ENCODE data around the gene ADCY4.

Gene ADCY4

GRCh38 chr14:24338843-24339242 lies 4.0 kb upstream of the ADCY4 start:
- no peak for DNase-seq

GRCh38 chr14:24337824-24338175 lies 2.9 kb upstream of the ADCY4 start:
- no peak for DNase-seq

DNA sequence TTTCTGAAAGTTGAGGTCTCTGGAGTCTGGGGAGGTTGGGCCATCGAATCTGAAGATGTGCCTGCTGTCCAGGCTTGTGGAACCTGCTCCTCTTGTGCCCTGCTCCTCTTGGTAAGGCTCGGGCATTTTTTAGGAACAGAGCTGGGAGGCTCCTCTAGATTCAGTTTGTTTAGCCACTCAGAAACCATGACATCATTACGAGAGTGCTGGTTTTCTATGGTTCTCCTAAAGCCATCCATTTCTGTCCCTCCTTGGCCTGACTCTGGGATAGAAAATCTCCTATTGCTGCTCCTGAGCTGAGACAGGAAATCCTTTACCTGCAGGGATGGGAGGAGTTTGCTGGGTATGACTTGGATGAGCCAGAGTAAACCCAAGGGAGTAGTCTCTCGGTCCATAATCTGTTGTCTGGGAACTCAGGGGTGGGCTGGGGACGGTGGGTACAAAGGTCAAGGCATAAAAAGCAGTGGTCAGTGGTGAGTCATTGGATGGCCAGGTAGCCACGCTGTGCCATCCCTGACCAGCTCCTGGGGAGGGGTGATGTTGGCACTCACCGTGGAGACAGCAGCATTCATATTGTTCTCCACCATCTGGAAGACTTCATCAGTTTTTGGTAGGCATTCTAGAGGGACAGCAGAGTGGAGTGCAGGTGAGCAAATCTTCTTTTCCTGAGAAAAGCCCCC lies 2.4 kb upstream of the ADCY4 start:
- DNase-seq: no peak

- no peak for DNase-seq
Observed at GRCh38 chr14:24335461-24336171, 745 bp upstream of the ADCY4 start.

- peak; percentile 74 to 80 (median 77) for DNase-seq
Observed at GRCh38 chr14:24332268-24332993, 2.4 kb downstream of the ADCY4 start.

GRCh38 chr14:24331731-24332267 lies 3.1 kb downstream of the ADCY4 start:
- DNase-seq: no peak

- DNase-seq: no peak
Observed at GRCh38 chr14:24330973-24331674, 3.7 kb downstream of the ADCY4 start.

DNA sequence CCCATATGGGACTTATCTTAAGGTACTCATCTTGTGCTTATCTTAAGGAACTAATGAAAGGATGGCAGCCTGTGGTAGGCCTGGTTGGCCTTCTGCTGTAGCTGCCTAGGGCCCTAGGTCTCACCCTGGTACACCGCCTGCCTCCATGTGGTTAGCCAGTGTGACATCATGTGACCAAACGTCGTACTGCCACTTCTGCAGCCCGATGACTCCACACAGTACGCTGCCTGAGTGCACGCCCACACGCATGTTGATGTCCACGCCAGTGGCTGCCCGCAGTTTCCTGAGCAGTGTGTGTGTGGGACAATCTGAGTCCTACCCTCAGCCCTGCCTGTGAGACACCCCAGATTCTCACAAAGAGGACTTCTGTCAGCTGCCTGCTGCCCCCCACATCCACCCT lies 5.1 kb downstream of the ADCY4 start:
- DNase-seq: peak; percentile 89 to 97 (median 95)

DNA sequence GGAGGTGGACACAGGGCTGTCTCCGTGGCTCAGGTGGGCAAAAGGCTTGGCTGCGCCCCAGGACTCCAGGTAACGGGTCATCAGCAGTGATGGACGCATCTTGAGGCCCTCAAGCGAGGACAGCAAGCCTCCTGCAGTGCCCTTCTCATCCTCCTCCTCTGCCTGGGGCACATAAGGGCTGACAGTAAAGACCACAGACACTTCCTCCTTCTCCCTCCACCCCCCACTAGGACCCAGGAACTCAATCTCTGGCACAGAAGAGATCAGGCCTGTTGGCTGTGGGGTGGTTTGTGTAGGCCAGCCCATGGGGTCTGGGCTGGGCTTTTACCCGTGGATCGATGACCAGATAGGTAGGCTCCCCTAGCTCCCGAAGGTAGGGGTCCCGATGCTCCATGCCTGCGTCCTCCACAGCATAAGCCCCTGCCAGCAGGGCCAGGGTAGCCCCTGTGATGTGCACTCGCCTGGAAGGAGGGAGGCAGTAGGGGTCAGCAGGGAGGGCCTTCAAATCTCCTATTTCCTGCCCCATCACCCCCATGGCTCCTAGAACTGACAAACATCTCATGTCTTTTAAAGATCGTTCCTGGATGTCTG lies 5.7 kb downstream of the ADCY4 start:
- DNase-seq: no peak

DNA sequence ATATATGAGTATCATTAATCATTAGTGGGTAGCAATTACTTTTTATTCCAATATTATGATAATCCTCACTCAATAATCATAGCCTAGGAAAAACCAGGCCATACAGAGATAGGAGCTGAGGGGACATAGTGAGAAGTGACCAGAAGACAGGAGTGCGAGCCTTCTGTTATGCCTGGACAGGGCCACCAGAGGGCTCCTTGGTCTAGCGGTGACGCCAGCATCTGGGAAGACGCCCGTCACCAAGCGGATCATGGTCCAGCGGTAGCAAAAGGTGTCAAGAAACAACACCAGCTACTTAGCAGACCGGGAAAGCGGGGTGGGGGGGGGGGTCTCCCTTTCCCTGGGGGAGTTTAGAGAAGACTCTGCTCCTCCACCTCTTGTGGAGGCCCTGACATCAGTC lies 7.0 kb downstream of the ADCY4 start:
- DNase-seq: peak in 2 of 3 donors; percentile 35 to 36

DNA sequence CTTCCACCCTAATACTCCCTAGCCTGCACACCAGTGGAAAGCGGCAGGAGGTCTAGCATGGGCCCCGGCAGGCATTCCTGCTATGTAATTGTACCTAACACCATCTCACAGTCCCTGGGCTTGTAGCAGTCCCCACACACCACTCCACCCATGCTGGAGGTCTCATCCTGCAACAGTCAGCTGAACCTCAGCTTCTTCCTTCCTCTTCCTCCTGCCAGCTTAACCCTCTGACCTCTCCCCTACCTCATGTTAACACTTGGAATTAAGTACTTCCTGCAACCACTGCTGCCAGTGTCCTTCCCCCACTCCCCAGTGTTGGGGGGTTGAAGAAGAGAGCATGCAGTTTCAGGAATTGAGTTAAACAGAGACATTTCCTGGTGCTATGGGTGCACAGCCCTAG lies 7.6 kb downstream of the ADCY4 start:
- DNase-seq: peak; percentile 24 to 51 (median 37)

DNA sequence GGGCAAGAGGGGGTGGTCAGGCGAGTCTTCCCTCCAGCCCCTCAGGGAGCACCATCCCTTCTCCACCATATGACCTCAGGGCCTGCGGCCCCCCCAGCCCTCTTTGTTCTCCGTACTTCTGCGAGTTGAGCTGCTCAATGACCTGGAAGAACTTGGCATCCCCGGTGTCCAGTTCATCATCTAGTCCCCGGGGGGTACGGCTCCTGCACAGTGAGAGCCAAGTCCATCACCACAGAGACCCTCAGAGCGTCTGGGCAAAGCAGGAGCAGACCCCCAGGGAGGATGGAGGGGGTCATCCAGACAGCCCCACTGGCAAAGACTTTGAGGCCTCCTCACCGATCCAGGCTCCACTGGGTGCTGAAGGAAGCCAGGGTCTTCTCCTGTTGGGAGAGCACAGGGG lies 8.9 kb downstream of the ADCY4 start:
- DNase-seq: no peak

DNA sequence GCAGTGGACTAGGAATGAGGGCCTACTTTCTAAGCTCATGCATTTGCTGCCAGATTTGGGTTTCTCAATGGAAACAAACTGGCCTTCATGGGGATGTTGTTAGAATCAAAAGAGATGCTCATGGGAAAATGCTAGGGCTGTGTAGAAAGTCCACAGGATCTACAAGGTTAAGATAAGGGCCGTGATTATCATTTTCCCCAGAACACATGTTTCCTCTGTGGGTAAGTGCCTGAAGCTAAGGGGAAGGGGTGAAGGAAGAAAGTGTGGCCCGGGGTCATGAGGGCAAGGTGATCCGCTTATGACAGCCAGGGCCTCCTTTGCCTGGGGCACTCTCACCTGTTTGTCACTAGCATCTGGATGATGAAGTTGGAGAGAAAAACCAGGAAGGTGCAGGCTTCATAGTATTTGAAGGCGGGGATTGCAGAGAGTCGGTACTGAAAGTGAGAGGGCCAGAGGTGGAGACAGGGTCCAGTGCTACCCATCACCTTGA lies 9.8 kb downstream of the ADCY4 start:
- no peak for DNase-seq

DNA sequence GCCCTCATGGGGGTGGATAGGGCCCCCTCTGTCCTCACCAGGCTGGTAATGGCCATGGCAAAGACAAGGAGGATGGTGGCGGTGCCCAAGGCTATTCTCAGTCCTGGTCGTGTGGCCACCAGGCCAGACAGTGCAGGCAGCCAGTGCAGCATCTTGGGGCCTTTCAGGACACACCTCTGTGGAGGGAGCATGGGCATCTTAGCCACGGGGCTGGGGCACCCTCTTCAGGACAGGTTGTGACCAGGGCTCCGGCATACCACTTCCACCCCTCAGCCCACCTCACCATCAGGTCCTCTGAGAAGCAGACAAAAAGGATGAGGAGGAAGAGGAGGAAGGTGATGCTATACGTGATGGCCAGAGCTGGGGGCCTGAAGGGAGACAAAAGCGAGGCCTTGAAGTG lies 10.8 kb downstream of the ADCY4 start:
- DNase-seq: no peak

GRCh38 chr14:24323341-24323740 lies 11.5 kb downstream of the ADCY4 start:
- no peak for DNase-seq

DNA sequence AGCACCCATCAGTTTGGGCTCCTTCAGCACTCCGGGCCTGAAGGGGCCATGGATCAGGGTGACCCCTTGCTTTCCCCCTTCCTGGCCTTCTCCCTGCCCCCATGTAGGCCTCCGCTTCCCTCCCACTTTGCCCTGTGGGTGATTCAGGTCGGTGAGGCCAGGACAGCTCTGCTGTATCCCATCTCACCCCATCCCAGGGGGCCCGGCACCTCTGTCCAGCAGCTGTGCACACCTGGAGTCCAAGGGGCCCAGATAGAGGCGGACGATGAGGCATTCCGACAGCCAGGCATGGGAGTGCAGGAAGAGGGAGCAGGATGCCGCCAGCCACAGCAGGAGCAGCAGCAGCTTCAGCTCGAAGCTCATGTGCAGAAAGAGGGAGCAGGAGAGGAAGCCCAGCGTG lies 12.2 kb downstream of the ADCY4 start:
- no peak for DNase-seq

GRCh38 chr14:24321212-24321975 lies 13.5 kb downstream of the ADCY4 start:
- no peak for DNase-seq

DNA sequence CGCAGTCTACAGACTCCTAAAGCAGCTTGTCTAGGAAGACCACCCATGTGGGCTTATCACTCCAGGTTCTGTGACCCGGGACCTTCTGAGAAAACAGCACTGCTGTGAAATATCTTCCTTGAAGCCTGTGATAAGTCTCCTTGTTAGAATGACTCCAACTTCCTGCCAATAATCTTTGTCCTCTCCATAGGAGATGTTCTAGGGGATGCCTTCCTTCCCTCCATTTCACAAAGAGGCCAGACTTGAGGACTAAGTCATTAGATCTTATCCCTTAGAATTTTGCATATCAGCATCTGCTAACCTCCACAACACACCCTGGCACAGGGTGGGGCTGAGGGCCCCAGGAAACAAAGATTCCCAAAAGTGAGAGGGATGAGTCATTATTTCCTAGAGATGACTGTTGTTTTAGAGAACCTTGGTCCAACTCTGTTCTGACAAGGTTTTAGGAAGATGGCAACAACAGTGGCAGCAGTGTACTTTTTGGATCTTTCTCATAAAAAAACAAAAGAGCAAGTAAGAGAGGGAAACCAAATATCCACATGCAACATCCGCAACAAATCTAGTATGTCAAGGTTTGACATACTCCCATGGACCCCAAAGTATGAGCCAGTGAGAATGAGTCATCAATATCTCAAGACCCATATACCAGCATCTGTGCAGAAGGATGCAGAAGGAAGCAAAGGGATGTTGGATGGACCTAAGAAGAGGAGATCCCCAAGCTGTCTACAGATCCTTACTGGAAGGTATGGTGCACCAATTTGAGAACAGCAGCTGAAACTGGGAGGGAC lies 17.5 kb downstream of the ADCY4 start:
- peak; percentile 38 to 70 (median 54) for DNase-seq

DNA sequence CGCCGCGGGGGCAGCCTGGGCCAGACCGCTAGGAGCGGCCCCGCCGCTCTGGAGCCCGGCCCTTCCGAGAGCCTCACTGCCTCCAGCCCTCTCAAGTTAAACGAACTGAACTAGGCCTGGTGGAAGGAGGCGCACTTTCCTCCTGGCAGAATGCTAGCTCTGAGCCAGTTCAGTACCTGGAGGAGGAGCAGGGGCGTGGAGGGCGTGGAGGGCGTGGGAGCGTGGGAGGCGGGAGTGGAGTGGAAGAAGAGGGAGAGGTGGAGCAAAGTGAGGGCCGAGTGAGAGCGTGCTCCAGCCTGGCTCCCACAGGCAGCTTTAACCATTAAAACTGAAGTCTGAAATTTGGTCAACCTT lies 18.3 kb downstream of the ADCY4 start:
- no peak for DNase-seq

DNA sequence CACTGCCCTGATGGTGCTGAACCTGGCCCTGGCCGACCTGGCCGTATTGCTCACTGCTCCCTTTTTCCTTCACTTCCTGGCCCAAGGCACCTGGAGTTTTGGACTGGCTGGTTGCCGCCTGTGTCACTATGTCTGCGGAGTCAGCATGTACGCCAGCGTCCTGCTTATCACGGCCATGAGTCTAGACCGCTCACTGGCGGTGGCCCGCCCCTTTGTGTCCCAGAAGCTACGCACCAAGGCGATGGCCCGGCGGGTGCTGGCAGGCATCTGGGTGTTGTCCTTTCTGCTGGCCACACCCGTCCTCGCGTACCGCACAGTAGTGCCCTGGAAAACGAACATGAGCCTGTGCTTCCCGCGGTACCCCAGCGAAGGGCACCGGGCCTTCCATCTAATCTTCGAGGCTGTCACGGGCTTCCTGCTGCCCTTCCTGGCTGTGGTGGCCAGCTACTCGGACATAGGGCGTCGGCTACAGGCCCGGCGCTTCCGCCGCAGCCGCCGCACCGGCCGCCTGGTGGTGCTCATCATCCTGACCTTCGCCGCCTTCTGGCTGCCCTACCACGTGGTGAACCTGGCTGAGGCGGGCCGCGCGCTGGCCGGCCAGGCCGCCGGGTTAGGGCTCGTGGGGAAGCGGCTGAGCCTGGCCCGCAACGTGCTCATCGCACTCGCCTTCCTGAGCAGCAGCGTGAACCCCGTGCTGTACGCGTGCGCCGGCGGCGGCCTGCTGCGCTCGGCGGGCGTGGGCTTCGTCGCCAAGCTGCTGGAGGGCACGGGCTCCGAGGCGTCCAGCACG lies 18.9 kb downstream of the ADCY4 start:
- no peak for DNase-seq

Data from suppressor macrophage treated with lipopolysaccharide for 1 hour (primary cell).